Measurements from ENCODE around the gene RPRD1B. TPM values are rescaled to one million over a fixed set of nuclear protein-coding genes. Genes with fewer than 3 reads are reported as not detected.

Gene RPRD1B
- total and polyA plus RNA-seq, 2 experiments from 2014 or later, result 7.3 to 24.3 TPM

DNA sequence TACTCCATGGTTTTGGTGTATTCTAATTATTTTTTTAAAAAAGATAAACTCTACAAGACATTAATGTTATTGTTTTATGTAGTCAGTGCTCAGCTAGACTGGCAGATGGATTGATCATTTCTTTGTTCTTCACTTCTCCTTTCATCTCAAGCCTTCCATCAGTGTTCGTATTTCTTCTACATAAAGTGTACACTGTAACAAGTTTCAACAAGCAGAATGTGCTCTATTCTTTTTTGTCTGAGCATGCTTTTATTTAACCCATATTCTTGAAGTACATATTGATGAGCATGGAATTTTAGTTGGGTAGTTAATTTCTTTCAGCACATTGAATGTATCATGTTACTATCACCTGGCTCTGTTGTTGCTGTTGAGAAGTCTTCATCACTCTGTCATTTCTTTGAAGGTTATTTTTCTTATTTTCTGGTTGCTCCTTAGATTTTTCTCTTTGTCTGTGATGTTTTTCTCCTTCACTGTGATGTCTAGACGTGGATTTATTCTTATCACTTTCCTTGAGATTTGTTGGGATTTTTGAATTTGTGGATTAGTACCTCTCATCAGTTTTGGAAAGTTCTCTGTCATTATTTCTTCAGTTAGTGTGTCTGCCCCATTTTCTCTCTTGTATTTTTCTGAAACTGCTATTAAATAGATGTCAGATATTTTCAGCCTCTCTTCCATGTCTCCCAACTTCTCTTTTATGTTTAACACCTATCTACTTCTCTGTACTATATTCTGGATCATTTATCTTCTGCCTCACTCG, 83.0 kb downstream of the RPRD1B start:
- DNase-seq (ENCODE audit: low spot score), result no peak
- Histone ChIP-seq H3K4me3 (no peak overlapping the region), H3K79me2 (replicated peaks; ENCODE audit: insufficient read depth) (no peaks in the 10 kb centered on the region), H3K9me2 (ENCODE audit: insufficient read depth) (no peaks in the 10 kb centered on the region), H3K27me3 (ENCODE audit: insufficient read depth) (no peaks in the 10 kb centered on the region), H3K27ac (ENCODE audit: low read depth) (no peak overlapping the region), H4K20me1 (replicated peaks; ENCODE audit: insufficient read depth) (no peaks in the 10 kb centered on the region), H3F3A (replicated peaks; ENCODE audit: low read depth) (no peaks in the 10 kb centered on the region), H3K4me1 (ENCODE audit: insufficient read depth) (no peaks in the 10 kb centered on the region), H2AFZ (no peak overlapping the region), H3K4me2 (no peak overlapping the region), H3K36me3 (ENCODE audit: insufficient read depth) (no peaks in the 10 kb centered on the region)
- ATAC-seq, result no peak
- Mint-ChIP-seq H3K27ac (no peak overlapping the region), H3K27me3 (ENCODE audit: insufficient read depth, low read depth, poor library complexity) (peaks cover 2% of the 10 kb centered on the region), H3K9me3 (no peaks in the 10 kb centered on the region), H3K4me3 (no peak overlapping the region), H3K4me1 (peaks cover 5% of the 10 kb centered on the region; the same call in 1 of the 3 replicates), H3K36me3 (ENCODE audit: low read depth) (no peaks in the 10 kb centered on the region)
- no peak for TF ChIP-seq ZNF114 (CRISPR knock-in tag; IDR thresholded peaks at IDR 0.05)
- no peak for TF ChIP-seq ZNF331 (CRISPR knock-in tag; IDR thresholded peaks at IDR 0.05; ENCODE audit: low read depth)
- TF ChIP-seq JUNB (IDR thresholded peaks at IDR 0.05; ENCODE audit: unreplicated experiment), result no peak
- TF ChIP-seq EZH2 (IDR thresholded peaks at IDR 0.05; ENCODE audit: low read depth, unreplicated experiment), result no peak
- TF ChIP-seq, protein P1, sequence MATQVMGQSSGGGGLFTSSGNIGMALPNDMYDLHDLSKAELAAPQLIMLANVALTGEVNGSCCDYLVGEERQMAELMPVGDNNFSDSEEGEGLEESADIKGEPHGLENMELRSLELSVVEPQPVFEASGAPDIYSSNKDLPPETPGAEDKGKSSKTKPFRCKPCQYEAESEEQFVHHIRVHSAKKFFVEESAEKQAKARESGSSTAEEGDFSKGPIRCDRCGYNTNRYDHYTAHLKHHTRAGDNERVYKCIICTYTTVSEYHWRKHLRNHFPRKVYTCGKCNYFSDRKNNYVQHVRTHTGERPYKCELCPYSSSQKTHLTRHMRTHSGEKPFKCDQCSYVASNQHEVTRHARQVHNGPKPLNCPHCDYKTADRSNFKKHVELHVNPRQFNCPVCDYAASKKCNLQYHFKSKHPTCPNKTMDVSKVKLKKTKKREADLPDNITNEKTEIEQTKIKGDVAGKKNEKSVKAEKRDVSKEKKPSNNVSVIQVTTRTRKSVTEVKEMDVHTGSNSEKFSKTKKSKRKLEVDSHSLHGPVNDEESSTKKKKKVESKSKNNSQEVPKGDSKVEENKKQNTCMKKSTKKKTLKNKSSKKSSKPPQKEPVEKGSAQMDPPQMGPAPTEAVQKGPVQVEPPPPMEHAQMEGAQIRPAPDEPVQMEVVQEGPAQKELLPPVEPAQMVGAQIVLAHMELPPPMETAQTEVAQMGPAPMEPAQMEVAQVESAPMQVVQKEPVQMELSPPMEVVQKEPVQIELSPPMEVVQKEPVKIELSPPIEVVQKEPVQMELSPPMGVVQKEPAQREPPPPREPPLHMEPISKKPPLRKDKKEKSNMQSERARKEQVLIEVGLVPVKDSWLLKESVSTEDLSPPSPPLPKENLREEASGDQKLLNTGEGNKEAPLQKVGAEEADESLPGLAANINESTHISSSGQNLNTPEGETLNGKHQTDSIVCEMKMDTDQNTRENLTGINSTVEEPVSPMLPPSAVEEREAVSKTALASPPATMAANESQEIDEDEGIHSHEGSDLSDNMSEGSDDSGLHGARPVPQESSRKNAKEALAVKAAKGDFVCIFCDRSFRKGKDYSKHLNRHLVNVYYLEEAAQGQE (IDR thresholded peaks at IDR 0.05; ENCODE audit: unreplicated experiment), result no peak
- TF ChIP-seq NANOG (IDR thresholded peaks at IDR 0.05; ENCODE audit: borderline replicate concordance), result no peak
- TF ChIP-seq, protein P2, sequence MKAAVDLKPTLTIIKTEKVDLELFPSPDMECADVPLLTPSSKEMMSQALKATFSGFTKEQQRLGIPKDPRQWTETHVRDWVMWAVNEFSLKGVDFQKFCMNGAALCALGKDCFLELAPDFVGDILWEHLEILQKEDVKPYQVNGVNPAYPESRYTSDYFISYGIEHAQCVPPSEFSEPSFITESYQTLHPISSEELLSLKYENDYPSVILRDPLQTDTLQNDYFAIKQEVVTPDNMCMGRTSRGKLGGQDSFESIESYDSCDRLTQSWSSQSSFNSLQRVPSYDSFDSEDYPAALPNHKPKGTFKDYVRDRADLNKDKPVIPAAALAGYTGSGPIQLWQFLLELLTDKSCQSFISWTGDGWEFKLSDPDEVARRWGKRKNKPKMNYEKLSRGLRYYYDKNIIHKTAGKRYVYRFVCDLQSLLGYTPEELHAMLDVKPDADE (IDR thresholded peaks at IDR 0.05), result no peak
- no peak for TF ChIP-seq ZNF462 (CRISPR knock-in tag; IDR thresholded peaks at IDR 0.05)
- TF ChIP-seq POLR2AphosphoS5 (IDR thresholded peaks at IDR 0.05; ENCODE audit: low read depth), result no peak
- no peak for TF ChIP-seq STAT1 (IDR thresholded peaks at IDR 0.05; ENCODE audit: unreplicated experiment)
- TF ChIP-seq, protein P3, sequence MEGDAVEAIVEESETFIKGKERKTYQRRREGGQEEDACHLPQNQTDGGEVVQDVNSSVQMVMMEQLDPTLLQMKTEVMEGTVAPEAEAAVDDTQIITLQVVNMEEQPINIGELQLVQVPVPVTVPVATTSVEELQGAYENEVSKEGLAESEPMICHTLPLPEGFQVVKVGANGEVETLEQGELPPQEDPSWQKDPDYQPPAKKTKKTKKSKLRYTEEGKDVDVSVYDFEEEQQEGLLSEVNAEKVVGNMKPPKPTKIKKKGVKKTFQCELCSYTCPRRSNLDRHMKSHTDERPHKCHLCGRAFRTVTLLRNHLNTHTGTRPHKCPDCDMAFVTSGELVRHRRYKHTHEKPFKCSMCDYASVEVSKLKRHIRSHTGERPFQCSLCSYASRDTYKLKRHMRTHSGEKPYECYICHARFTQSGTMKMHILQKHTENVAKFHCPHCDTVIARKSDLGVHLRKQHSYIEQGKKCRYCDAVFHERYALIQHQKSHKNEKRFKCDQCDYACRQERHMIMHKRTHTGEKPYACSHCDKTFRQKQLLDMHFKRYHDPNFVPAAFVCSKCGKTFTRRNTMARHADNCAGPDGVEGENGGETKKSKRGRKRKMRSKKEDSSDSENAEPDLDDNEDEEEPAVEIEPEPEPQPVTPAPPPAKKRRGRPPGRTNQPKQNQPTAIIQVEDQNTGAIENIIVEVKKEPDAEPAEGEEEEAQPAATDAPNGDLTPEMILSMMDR (conservative IDR thresholded peaks at IDR 0.05; ENCODE audit: low read depth in 2 of 2), result no peak
- no peak for TF ChIP-seq EZH2phosphoT487 (IDR thresholded peaks at IDR 0.05; ENCODE audit: unreplicated experiment)
- no peak for TF ChIP-seq CREB1 (CRISPR knock-in tag; IDR thresholded peaks at IDR 0.05; ENCODE audit: low read depth)
